ENCODE measurements around the gene MPV17L2.

The MPV17L2 gene

DNA sequence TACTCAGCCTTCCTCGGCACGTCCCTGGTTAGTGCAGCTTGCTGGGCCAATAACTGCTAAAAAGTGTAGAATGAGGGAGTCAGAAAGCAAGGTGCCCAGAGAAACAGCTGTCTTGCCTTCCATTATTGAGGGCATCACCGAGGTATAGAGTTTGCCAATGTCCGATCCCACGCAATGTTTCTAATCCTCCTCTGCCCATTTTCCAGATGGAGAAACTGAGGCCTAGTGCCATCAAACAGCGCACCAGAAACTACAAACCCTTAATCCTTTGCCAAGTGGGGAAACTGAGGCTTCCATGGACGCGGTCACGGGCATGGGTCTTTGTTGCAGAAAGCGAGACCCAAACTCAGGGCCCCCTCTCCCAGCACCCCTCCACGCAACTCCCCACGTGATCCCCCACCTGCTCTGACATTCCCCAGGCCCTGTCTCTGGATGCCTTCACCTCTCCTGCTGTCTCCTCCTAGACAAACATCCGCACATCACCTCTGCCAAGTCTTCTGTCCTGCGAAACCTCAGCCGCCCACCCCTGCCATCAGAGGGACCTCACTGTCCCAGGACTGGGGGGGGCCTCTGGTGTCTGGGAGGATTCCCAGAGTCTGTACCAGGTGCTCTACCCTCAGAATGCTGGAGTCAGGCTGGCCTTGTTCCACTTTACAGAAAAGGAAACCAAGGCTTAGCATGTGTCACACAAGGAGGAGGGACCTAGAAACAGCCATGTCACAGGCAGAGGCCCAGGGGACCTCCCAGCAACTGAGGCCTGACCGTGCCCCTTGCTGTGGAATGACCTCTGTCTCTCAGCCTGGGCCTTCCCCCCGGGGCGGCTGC lies 34.1 kb downstream of the MPV17L2 start:
- TF ChIP-seq, protein P1, sequence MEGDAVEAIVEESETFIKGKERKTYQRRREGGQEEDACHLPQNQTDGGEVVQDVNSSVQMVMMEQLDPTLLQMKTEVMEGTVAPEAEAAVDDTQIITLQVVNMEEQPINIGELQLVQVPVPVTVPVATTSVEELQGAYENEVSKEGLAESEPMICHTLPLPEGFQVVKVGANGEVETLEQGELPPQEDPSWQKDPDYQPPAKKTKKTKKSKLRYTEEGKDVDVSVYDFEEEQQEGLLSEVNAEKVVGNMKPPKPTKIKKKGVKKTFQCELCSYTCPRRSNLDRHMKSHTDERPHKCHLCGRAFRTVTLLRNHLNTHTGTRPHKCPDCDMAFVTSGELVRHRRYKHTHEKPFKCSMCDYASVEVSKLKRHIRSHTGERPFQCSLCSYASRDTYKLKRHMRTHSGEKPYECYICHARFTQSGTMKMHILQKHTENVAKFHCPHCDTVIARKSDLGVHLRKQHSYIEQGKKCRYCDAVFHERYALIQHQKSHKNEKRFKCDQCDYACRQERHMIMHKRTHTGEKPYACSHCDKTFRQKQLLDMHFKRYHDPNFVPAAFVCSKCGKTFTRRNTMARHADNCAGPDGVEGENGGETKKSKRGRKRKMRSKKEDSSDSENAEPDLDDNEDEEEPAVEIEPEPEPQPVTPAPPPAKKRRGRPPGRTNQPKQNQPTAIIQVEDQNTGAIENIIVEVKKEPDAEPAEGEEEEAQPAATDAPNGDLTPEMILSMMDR (IDR thresholded peaks at IDR 0.05; ENCODE audit: low read length, missing control alignments) = no peak
- no peak overlapping the region for H3K4me3 ChIP-seq (replicated peaks; ENCODE audit: low read depth, low read length)
- no peak for DNase-seq (ENCODE audit: low read depth)

- TF ChIP-seq, protein P1 (IDR thresholded peaks at IDR 0.05; ENCODE audit: low read length, missing control alignments) = no peak
- DNase-seq (ENCODE audit: low read depth) = no peak
- H3K4me3 ChIP-seq (replicated peaks; ENCODE audit: low read depth, low read length) = no peak overlapping the region
Measured at GRCh38 chr19:18227781-18228271, 34.8 kb downstream of the MPV17L2 start.

DNA sequence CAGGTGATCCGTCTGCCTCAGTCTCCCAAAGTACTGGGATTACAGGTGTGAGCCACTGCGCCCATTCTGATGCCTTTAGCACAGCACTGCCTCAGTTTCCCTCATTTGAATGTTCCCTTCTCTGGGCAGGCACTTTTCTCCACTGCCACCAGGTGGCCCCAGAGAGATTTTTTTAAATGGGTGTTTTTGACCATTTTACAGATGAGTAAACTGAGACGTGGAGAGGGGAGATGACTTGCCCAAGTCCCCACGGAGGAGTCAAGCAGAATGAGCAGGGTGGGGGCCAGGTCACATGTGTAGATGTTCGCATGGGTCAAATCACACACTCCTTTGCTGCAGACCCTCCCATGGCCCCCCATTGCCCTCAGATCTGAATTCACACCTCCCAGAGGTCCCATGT lies 36.5 kb downstream of the MPV17L2 start:
- TF ChIP-seq, protein P1 (IDR thresholded peaks at IDR 0.05; ENCODE audit: low read length, missing control alignments) = peak; percentile 47
- DNase-seq (ENCODE audit: low read depth) = no peak
- H3K4me3 ChIP-seq (replicated peaks; ENCODE audit: low read depth, low read length) = no peak overlapping the region

DNA sequence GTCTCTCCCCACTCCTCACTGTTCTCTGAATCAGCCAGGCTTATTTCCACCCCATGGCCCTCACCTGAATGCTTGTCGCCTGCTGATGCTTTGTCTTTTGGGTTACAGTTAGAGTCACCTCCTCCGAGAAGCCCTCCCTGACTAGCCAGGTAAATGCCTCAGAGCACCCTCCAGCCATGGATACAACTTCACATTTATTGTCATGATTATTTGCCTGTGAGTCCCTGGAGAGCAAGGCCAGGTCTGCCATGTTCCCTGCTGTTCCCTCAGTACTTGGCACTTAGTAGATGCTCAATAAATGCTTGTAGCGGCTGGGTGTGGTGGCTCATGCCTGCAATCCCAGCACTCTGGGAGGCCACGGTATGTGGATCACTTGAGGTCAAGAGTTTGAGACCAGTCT lies 36.9 kb downstream of the MPV17L2 start:
- TF ChIP-seq, protein P1 (IDR thresholded peaks at IDR 0.05; ENCODE audit: low read length, missing control alignments) = no peak

GRCh38 chr19:18230941-18231734 lies 38.1 kb downstream of the MPV17L2 start:
- no peak overlapping the region for H3K4me3 ChIP-seq (replicated peaks; ENCODE audit: low read depth, low read length)
- TF ChIP-seq, protein P1 (IDR thresholded peaks at IDR 0.05; ENCODE audit: low read length, missing control alignments) = no peak
- no peak for DNase-seq (ENCODE audit: low read depth)

More for the DNA sequence above, 36.9 kb downstream of the MPV17L2 start:
- DNase-seq (ENCODE audit: low read depth) = no peak
- H3K4me3 ChIP-seq (replicated peaks; ENCODE audit: low read depth, low read length) = no peak overlapping the region

DNA sequence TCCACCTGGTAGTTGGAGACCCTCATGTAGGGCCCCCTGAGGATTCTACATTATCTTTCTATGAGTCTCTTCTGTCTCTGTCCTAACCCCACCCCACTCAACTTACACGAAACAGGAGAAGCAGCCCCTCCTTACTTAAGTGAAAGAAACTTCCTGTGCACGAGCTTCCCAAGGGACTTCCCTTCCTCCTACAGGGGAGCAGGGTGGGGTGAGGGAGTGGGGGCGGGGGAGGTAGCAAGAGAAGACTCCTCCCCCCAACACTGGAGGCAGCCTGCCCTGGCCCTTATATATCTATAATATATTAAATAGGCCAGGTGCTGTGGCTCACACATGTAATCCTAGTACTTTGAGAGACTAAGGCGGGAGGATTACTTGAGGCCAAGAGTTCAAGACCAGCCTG lies 38.8 kb downstream of the MPV17L2 start:
- no peak for DNase-seq (ENCODE audit: low read depth)
- H3K4me3 ChIP-seq (replicated peaks; ENCODE audit: low read depth, low read length) = no peak overlapping the region
- TF ChIP-seq, protein P1 (IDR thresholded peaks at IDR 0.05; ENCODE audit: low read length, missing control alignments) = no peak
